GM04503 (cell line): Measurements from ENCODE around the gene CEP43.

ENCODE experiments used
- DNase-seq: peaks from one replicate; pipeline ENCODE4 v3.0.0-alpha.2; 2012; ENCODE audit warnings: low read depth

Gene CEP43

DNA sequence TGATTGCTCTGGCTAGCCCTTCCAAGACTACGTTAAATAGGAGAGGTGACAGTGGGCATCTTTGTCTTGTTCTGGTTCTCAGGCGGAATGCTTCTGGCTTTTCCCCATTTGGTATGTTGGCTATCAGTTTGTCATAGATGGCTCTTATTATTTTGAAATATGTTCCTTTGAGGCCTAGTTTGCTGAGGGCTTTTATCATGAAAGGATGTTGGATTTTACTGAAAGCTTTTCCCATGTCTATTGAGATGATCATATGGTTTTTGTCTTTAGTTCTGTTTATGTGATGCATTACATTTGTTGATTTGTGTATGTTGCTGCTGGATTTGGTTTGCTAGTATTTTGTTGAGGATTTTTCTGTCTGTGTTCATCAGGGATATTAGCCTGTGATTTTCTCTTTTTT lies 32.9 kb upstream of the CEP43 start:
- no peak for DNase-seq

- no peak for DNase-seq
These were observed 29.7 kb upstream of the CEP43 start for GRCh38 chr6:166969390-166970002.

DNA sequence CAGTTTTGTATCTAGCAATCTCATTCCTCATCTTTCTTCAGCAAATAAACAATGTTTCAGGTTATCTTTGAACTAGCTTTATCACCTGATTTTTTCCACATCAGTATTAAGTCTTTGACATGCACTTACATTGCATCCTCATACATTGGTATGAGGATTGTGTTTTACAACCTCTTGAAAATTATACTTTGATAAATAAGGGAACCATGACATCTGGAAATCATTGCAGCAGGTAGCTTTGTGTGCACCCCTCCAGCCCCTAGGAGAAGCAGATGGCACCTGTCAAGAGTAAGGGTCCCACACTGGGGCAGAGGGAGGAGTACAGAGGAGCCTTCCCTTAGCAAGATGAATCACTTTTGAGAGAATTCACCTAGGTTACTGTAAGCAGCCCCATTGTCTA lies 29.1 kb upstream of the CEP43 start:
- DNase-seq: no peak

GRCh38 chr6:166970776-166971175 lies 28.4 kb upstream of the CEP43 start:
- no peak for DNase-seq

DNA sequence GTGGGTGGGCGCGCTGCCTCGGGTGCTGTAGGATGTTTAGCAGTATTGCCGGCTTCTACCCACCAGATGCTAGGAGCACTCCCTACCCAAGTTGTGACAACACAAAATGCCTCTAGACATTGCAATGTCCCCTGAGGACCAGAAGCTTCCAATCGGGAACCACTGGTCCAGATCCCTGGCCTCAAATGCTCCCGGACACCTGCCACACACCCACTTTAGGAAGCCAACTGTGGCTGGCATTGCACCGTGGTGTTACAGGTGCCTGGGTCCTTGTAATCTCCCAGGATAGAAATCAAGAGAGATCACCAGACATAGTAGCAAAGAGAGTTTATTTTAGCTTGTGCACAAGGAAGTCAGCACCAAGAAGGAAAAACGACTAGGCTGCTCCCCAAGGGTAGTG lies 27.9 kb upstream of the CEP43 start:
- no peak for DNase-seq

DNA sequence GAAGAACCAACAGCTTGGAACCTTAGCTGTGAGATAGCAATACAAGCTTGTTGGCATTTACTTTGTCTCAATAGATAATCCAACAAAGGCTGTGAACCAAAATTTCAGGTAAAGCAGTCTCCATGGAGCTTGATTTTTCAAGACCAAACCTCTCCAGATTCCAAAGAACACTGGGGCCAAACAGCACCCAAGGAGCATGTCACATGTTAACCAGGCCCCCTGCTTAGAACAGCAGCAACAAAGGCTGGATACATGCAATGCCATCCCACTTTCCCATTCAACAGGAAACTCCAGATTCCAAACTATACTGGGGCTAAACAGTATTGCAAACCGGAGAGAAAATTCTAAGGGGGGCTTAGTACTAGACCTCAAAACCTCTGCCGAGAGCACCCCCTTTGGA lies 27.1 kb upstream of the CEP43 start:
- no peak for DNase-seq

- DNase-seq: no peak
These were observed 22.6 kb upstream of the CEP43 start for GRCh38 chr6:166976636-166977035.

DNA sequence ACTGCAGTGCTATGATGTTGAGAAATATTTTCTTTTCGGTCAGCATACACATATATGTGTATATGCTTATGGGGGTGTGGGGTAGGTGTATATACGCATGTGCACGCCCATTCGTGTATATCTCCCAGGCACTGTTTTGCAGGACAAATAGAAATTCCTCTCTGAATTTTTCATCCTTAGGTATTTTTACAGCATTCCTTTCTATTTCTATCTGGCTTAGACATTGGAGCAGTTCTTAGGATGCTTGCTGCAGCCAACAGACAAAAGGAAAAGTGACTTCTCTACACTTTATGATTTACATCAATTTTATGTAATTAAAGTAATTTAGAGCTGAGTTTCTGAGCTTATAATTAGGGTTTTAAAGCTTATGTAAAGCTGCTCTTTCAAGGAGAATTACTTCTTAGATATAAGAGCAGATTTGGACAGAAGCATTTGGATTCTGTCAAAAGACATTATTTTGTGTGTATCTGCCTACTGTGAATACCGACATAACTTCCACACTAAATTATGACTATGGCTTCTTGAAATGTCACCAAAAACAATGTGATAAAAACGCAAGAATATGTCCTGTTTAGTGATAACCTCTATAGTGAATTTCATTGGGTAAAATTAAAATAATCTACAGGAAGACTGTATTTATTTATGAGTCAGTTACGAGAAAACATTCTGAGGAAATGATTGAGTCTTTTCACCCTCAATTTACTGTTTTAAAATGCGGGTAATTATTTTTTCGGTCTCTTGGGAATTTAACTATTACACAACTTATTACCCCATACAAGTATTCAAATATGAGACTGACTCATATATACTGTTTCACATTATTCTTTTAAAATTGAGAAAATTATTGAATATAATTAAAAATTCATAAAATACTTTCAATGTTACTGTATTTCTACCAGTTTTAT lies 21.3 kb upstream of the CEP43 start:
- no peak for DNase-seq

DNA sequence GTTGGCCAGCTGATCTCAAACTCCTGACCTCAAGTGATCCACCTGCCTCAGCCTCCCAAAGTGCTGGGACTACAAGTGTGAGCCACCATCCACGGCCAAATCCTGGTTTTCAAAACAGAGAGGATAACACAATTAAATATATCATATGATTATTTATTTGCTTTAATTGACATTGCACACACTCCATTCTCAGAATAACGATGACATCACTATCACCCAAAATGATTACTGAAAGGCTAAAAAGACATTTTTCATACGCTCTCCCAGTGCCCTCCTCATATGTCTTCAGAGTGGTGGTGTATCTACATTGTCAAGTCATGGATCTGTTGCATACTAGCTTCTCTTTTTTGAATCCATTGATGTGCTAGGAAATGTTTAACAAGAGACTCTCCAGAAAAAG lies 18.5 kb upstream of the CEP43 start:
- DNase-seq: no peak

DNA sequence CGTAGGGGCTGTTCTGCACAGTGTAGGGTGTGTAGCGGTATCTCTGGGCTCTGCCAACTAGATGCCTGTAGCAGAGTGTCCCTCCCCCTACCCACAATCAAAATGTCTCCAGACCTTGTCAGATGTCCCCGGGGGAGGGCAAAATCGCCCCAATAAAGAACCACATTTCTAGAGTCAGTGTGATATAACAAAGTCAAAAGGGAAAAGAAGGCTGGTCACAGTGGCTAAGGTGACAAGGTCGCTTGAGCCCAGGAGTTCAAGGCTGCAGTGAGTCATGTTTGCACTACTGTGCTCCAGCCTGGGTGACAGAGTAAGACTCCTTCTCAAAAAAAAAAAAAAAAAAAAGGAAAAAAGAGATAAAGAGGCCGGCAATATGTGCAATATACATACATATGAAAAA lies 11.7 kb upstream of the CEP43 start:
- DNase-seq: no peak

GRCh38 chr6:166987930-166988329 lies 11.3 kb upstream of the CEP43 start:
- no peak for DNase-seq

GRCh38 chr6:166988674-166989201 lies 10.5 kb upstream of the CEP43 start:
- no peak for DNase-seq

DNA sequence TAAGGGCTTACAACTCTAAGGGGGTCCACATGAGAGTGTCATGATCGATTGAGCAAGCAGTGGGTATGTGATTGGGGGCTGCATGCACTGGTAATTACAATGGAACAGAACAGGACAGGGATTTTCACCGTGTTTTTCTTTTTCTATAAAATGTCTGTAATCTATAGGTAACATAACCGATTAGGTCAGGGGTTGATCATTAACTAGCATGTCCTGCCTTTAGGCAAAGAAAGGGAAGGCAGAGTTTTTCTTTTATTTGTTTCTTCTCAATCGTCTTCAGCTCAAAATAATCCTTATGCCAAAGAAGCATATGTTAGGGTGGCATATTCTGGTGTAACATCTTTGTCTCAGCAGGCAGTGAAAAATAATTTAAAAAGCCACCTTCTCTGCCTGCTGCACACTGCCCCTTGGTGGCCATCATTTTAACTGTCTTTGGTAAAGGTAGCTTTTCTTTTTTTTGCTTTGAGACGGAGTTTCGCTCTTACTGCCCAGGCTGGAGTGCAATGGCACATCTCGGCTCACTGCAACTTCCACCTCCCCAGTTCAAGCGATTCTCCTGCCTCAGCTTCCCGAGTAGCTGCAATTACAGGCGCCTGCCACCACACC lies 9.7 kb upstream of the CEP43 start:
- DNase-seq: no peak

GRCh38 chr6:166996406-166996805 lies 2.8 kb upstream of the CEP43 start:
- DNase-seq: no peak

DNA sequence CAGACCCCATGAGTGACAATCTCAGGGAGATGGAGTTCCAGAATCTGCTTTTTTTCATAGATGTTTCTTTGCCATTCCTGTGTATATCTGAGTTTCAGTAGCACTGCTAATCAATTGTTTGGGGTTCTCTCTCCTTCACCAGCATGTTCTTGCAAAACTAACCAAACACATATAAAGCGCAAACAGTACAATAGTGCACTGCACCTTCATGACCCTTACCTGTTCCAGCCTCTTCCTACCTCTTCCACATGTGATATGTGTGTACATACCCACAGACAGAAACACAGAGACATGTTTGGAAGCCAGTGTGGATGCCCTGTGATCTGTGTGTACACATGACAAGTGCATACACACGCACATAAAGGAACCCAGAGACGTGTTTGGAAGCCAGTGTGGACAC lies 1.8 kb upstream of the CEP43 start:
- DNase-seq: no peak

DNA sequence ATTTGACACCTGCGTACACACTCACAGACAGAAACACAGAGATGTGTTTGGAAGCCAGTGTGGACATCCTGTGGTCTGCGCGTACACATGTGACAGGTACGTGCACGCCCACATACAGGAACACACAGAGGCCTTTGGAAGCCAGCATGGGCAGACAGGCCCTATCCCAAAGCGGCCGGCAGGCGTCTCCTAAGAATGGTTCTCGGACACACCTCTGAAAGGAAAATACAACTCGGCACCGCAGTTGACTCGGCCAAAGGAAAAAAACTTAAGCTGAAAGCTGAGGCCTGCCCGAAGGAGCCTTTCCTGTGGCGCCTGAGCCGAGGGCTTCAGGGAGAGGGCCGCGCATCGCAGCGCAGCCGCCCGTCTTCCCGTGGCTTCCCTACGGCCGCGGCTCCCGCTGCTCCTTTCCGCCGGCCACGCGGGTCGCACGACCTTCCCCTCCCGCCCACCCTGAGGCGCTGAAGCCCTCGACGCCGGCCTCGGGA lies 1.4 kb upstream of the CEP43 start:
- no peak for DNase-seq

GRCh38 chr6:166998256-166999144 lies 697 bp upstream of the CEP43 start:
- no peak for DNase-seq

DNA sequence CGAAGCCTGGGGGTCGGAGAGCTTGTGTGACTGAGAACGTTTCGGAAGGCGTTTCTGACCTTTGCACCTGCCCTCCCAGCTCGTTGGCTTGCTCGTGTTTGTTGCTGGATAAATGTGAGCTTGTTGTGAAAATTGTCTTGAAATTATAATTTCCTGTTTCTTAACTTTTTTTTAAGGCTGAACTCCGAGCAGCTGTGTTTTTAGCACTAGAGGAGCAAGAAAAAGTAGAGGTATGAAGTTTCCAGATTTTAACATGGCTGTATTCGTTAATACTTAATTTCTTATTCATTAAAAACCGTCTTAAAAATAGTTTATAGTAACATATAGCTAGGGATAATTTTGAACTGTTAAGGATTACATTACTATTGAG lies 672 bp downstream of the CEP43 start:
- no peak for DNase-seq

- no peak for DNase-seq
These were observed 1.6 kb downstream of the CEP43 start for GRCh38 chr6:167000759-167001158.

DNA sequence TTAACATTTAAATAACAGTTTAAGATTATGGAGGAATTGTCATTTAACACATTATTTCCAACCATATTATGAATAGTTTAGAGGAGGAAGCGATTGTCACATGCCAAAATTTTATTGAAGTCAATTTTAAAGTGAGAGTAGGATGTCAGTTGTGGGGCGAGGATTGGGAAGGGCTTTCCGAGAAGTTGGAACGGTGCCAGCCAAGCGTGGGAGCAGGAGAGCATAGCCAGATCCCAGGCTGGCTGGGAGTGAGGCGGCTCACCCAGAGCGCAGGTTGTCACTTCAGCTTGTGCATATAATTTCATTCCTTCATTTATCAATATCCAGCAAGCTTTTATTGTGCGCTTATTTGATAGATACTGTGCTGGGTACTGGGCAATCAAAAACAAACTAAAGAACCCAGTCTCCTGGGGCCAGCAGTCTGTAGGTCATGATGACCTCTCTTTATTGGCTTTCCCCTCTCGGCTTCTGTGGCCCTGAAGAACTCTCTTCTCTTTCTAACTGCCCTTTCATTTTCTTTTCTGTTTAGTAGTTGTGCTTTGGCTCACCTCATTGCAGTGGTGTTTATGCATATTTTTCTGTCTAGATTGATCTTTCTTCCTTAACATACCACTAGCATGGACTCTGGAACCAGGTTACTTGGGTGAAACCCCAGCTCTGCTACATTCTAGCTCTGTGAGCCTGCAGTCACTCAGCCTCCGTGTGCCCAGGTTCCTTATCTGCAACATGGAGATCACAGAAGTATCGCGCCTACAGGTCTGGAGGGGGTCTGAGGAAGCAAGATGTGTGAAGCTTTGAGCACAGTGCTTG lies 6.4 kb downstream of the CEP43 start:
- DNase-seq: no peak

GRCh38 chr6:167007985-167008384 lies 8.8 kb downstream of the CEP43 start:
- DNase-seq: no peak
